HepG2 (cell line): ENCODE results near the gene DDAH1. TPM values are rescaled to one million over a fixed set of nuclear protein-coding genes. Genes with fewer than 3 reads are reported as not detected.

Experiments
- ARNT2 ChIP-seq: sonication (generic); formaldehyde crosslinking; IDR thresholded peaks from 2 replicates; pipeline ENCODE4 v1.8.0; 2022; ENCODE audit warnings: mild to moderate bottlenecking, low read depth, missing genetic modification reagents, moderate library complexity
- ARNTL ChIP-seq: sonication (generic); formaldehyde crosslinking; IDR thresholded peaks from 2 replicates; pipeline ENCODE4 v1.4.0; 2020; ENCODE audit warnings: mild to moderate bottlenecking, missing genetic modification reagents
- CCAR2 ChIP-seq: fragments of 200-400 bp; formaldehyde crosslinking; optimal IDR thresholded peaks from 2 replicates; pipeline ENCODE3; 2018; ENCODE audit warnings: low read depth, mild to moderate bottlenecking, low read length, moderate library complexity
- CHD2 ChIP-seq: IDR thresholded peaks from 2 replicates; pipeline ENCODE4 v1.6.1; 2011; ENCODE audit warnings: low read depth, low read length, improper control_type of control experiment
- DRAP1 ChIP-seq: IDR thresholded peaks from 2 replicates; pipeline ENCODE4 v1.6.1; 2016; ENCODE audit warnings: missing genetic modification reagents, missing compliant biosample characterization
- FLYWCH1 ChIP-seq: sonication (generic); formaldehyde crosslinking; IDR thresholded peaks from 2 replicates; pipeline ENCODE4 v1.8.1; 2023; ENCODE audit warnings: mild to moderate bottlenecking, missing genetic modification reagents
- FOXO4 ChIP-seq: sonication (generic); formaldehyde crosslinking; conservative IDR thresholded peaks from 2 replicates; pipeline ENCODE4 v1.8.1; 2023; ENCODE audit warnings: missing genetic modification reagents
- KMT2A ChIP-seq: sonication (generic); formaldehyde crosslinking; IDR thresholded peaks from 2 replicates; pipeline ENCODE4 v1.4.0; 2020; ENCODE audit warnings: missing genetic modification reagents
- PBX2 ChIP-seq: IDR thresholded peaks from 2 replicates; pipeline ENCODE4 v1.6.1; 2016; ENCODE audit warnings: control low read depth
- RAD51 ChIP-seq: fragments of 450-650 bp; IDR thresholded peaks from 2 replicates; pipeline ENCODE4 v1.6.1; 2016; ENCODE audit warnings: borderline replicate concordance
- ZBTB4 ChIP-seq: sonication (generic); formaldehyde crosslinking; IDR thresholded peaks from 2 replicates; pipeline ENCODE4 v1.4.0; 2020; ENCODE audit warnings: missing genetic modification reagents, mild to moderate bottlenecking, borderline replicate concordance
- ZFP90 ChIP-seq: sonication (generic); formaldehyde crosslinking; IDR thresholded peaks from 2 replicates; pipeline ENCODE4 v1.8.0; 2022; ENCODE audit warnings: missing genetic modification reagents, mild to moderate bottlenecking, inconsistent platforms, borderline replicate concordance
- ZNF451 ChIP-seq: sonication (generic); formaldehyde crosslinking; IDR thresholded peaks from 2 replicates; pipeline ENCODE4 v1.5.0; 2020; ENCODE audit warnings: mild to moderate bottlenecking, missing genetic modification reagents
- ZNF746 ChIP-seq: sonication (generic); formaldehyde crosslinking; IDR thresholded peaks from 2 replicates; pipeline ENCODE4 v1.8.0; 2022; ENCODE audit warnings: mild to moderate bottlenecking, missing genetic modification reagents
- polyA plus RNA-seq, 8 experiments: library from polyadenylated mRNA; depleted of rRNA in 3 of 8; stranded (reverse) in 7 of 8; unstranded in 1 of 8; fragments of >200 nt; fragmentation: Illumina TruSeq in 4 of 8; extraction: Trizol in 4 of 8; gene quantifications; 2 replicates each; pipeline versions ENCODE4 v1.2.1 to v1.2.3, GENCODE V29; 2011 to 2016; ENCODE audit warnings: low read depth in 4 of 8, missing spikeins in 1 of 8, mixed read lengths in 1 of 8; ENCODE audit not compliant: insufficient read depth in 1 of 8
- total RNA-seq, 5 experiments: library from RNA; depleted of rRNA; stranded (reverse); fragments of >200 nt; fragmentation: Illumina TruSeq; extraction: Trizol; gene quantifications; 2 replicates each; pipeline ENCODE4 v1.2.3, GENCODE V29; 2016; ENCODE audit warnings: low read depth in 1 of 5
- TF ChIP-seq, protein P1 (sequence below): sonication (generic); formaldehyde crosslinking; IDR thresholded peaks from 2 replicates; pipeline ENCODE4 v1.4.0; 2020; ENCODE audit warnings: mild to moderate bottlenecking, missing genetic modification reagents
- TF ChIP-seq, protein P2 (sequence below): sonication (generic); formaldehyde crosslinking; IDR thresholded peaks from 2 replicates; pipeline ENCODE4 v1.5.0; 2020; ENCODE audit warnings: mild to moderate bottlenecking, missing genetic modification reagents
- TF ChIP-seq, protein P3 (sequence below): sonication (generic); formaldehyde crosslinking; IDR thresholded peaks from 2 replicates; pipeline ENCODE4 v1.8.0; 2022; ENCODE audit warnings: mild to moderate bottlenecking, missing genetic modification reagents, moderate library complexity

The DDAH1 gene
- total and polyA plus RNA-seq, 2 of the 13 experiments (the other 11 are each of a cell fraction or from before 2014, with no cell fraction given), result 39.7 to 64.4 TPM

DNA sequence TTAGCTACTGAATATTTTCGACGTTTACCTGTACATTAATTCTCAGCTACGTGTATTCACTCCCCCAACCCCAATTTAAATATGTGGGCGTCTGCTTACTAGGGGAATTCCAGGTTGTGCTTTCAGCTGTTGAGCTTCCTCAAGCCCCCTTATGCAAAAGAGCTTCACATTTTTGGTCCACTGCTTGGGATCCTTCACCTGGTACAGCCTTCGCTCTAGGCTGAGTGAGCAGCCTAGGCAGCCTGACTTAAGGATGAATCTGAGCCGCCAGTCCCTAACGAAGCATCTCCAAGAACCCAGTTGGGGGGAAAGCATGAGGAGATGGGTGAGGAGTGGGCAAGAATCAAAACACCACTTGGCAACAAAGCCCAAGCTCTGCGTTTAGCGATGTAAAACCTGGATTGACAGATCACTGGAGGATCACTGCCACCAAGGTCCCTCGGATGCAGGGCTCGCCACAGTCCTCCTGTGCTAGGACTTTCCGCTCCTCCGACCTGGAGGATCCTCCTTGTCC, 189.2 kb downstream of the DDAH1 start (continued):
- TF ChIP-seq FOXO4 (CRISPR knock-in tag) (no peak), CCAR2 (no peak), ZNF746 (CRISPR knock-in tag) (peak; percentile 33; the same call in 1 of the 2 replicates), ZNF451 (CRISPR knock-in tag) (no peak; the same call in 1 of the 2 replicates), ARNTL (CRISPR knock-in tag) (no peak), CHD2 (no peak), FLYWCH1 (CRISPR knock-in tag) (no peak), PBX2 (CRISPR knock-in tag) (no peak), RAD51 (no peak), KMT2A (CRISPR knock-in tag) (no peak), ARNT2 (CRISPR knock-in tag) (peak; percentile 9; the same call in 1 of the 2 replicates), DRAP1 (CRISPR knock-in tag) (no peak), ZBTB4 (CRISPR knock-in tag) (no peak), ZFP90 (CRISPR knock-in tag) (no peak)
- TF ChIP-seq, protein P1, sequence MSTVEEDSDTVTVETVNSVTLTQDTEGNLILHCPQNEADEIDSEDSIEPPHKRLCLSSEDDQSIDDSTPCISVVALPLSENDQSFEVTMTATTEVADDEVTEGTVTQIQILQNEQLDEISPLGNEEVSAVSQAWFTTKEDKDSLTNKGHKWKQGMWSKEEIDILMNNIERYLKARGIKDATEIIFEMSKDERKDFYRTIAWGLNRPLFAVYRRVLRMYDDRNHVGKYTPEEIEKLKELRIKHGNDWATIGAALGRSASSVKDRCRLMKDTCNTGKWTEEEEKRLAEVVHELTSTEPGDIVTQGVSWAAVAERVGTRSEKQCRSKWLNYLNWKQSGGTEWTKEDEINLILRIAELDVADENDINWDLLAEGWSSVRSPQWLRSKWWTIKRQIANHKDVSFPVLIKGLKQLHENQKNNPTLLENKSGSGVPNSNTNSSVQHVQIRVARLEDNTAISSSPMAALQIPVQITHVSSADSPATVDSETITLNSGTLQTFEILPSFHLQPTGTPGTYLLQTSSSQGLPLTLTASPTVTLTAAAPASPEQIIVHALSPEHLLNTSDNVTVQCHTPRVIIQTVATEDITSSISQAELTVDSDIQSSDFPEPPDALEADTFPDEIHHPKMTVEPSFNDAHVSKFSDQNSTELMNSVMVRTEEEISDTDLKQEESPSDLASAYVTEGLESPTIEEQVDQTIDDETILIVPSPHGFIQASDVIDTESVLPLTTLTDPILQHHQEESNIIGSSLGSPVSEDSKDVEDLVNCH (CRISPR knock-in tag), result no peak
- TF ChIP-seq, protein P2, sequence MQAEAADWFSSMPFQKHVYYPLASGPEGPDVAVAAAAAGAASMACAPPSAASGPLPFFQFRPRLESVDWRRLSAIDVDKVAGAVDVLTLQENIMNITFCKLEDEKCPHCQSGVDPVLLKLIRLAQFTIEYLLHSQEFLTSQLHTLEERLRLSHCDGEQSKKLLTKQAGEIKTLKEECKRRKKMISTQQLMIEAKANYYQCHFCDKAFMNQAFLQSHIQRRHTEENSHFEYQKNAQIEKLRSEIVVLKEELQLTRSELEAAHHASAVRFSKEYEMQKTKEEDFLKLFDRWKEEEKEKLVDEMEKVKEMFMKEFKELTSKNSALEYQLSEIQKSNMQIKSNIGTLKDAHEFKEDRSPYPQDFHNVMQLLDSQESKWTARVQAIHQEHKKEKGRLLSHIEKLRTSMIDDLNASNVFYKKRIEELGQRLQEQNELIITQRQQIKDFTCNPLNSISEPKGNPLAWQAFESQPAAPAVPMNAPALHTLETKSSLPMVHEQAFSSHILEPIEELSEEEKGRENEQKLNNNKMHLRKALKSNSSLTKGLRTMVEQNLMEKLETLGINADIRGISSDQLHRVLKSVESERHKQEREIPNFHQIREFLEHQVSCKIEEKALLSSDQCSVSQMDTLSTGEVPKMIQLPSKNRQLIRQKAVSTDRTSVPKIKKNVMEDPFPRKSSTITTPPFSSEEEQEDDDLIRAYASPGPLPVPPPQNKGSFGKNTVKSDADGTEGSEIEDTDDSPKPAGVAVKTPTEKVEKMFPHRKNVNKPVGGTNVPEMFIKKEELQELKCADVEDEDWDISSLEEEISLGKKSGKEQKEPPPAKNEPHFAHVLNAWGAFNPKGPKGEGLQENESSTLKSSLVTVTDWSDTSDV (CRISPR knock-in tag), result no peak
- TF ChIP-seq, protein P3, sequence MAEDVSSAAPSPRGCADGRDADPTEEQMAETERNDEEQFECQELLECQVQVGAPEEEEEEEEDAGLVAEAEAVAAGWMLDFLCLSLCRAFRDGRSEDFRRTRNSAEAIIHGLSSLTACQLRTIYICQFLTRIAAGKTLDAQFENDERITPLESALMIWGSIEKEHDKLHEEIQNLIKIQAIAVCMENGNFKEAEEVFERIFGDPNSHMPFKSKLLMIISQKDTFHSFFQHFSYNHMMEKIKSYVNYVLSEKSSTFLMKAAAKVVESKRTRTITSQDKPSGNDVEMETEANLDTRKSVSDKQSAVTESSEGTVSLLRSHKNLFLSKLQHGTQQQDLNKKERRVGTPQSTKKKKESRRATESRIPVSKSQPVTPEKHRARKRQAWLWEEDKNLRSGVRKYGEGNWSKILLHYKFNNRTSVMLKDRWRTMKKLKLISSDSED (CRISPR knock-in tag), result 0 out of 2 replicates have a peak, but pooled peaks have one; percentile 52
